Nephron (organoid): ENCODE data around the gene SNX27.

ENCODE experiments used
- H3K27ac Mint-ChIP-seq, 3 experiments: 2 replicates each; pipeline ENCODE4 v1.8.0; 2020; ENCODE audit warnings: mixed read lengths in 3 of 3, mild to moderate bottlenecking in 2 of 3, moderate library complexity in 1 of 3
- H3K27me3 Mint-ChIP-seq: 2 replicates; pipeline ENCODE4 v1.8.0; 2021; ENCODE audit warnings: low read depth, mild to moderate bottlenecking, moderate library complexity, mixed read lengths
- H3K36me3 Mint-ChIP-seq: 2 replicates; pipeline ENCODE4 v1.8.0; 2020; ENCODE audit warnings: low read depth, mixed read lengths
- H3K4me1 Mint-ChIP-seq: 2 replicates; pipeline ENCODE4 v1.8.0; 2020; ENCODE audit warnings: mixed read lengths
- H3K4me3 Mint-ChIP-seq, 3 experiments: 2 replicates each; pipeline ENCODE4 v1.8.0; 2020; ENCODE audit warnings: mild to moderate bottlenecking in 3 of 3, mixed read lengths in 3 of 3, moderate library complexity in 2 of 3
- H3K9me3 Mint-ChIP-seq: 2 replicates; pipeline ENCODE4 v1.8.0; 2020; ENCODE audit warnings: mixed read lengths
- TF ChIP-seq, protein P1 (sequence below), 3 experiments: fragments of 200-600 bp; sonication (generic); IDR thresholded peaks; one replicate each; pipeline ENCODE4 v1.5.0; 2021; ENCODE audit warnings: antibody characterized with exemption in 3 of 3; ENCODE audit not compliant: unreplicated experiment in 3 of 3

SNX27 gene

GRCh38 chr1:151703813-151704212 lies 92.0 kb downstream of the SNX27 start:
- H3K4me1 Mint-ChIP-seq: no peaks in the 10 kb centered on the region
- H3K9me3 Mint-ChIP-seq: no peaks in the 10 kb centered on the region
- TF ChIP-seq, protein P1, sequence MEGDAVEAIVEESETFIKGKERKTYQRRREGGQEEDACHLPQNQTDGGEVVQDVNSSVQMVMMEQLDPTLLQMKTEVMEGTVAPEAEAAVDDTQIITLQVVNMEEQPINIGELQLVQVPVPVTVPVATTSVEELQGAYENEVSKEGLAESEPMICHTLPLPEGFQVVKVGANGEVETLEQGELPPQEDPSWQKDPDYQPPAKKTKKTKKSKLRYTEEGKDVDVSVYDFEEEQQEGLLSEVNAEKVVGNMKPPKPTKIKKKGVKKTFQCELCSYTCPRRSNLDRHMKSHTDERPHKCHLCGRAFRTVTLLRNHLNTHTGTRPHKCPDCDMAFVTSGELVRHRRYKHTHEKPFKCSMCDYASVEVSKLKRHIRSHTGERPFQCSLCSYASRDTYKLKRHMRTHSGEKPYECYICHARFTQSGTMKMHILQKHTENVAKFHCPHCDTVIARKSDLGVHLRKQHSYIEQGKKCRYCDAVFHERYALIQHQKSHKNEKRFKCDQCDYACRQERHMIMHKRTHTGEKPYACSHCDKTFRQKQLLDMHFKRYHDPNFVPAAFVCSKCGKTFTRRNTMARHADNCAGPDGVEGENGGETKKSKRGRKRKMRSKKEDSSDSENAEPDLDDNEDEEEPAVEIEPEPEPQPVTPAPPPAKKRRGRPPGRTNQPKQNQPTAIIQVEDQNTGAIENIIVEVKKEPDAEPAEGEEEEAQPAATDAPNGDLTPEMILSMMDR (IDR thresholded peaks at IDR 0.05; ENCODE audit: unreplicated experiment in 3 of 3): no peak
- H3K36me3 Mint-ChIP-seq: peaks cover 20% of the 10 kb centered on the region
- H3K27ac Mint-ChIP-seq: no peak overlapping the region
- H3K27me3 Mint-ChIP-seq: no peaks in the 10 kb centered on the region
- no peak overlapping the region for H3K4me3 Mint-ChIP-seq

DNA sequence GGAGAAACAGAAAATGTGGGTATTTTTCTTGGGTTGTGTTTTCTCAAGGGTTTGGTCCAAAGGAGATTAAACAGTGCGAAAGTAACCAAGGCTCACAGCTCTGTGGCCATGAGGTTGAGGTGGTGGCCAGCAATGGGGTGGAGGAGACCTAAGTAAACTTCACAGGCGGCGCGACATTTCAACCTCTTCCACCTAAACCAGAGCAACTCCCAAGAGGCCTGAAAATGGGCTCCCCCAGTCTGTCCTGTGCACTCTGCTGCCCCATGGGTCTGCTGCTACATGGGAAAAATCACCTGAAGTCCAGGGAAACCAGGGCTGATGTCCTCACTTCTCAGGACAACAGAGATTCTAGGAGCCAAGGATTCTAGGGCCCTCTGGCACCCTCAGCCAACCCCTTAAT lies 92.4 kb downstream of the SNX27 start:
- Mint-ChIP-seq H3K4me3 (no peak overlapping the region), H3K27ac (no peak overlapping the region), H3K27me3 (no peaks in the 10 kb centered on the region), H3K36me3 (peaks cover 17% of the 10 kb centered on the region), H3K9me3 (no peaks in the 10 kb centered on the region), H3K4me1 (no peaks in the 10 kb centered on the region)
- TF ChIP-seq, protein P1 (IDR thresholded peaks at IDR 0.05; ENCODE audit: unreplicated experiment in 3 of 3): no peak

DNA sequence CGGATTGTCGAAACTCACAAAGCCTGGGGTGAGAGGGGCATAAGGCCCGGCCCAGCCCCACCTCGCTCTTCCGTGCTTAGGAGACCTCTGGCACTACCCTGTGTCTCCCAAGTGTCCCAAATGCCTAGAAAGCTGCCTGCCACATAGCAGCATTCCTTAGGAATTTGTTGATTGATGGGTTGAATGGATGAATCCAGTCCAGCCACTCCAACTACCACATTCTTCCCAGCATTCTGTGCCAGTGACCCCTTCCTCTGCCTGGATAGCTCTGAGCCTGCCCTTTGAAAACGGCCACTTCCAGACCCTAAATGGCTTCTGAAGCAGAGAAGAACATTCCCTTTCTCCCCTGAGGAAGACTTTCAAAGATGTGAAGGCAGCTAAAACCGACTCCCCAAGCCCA lies 93.3 kb downstream of the SNX27 start:
- Mint-ChIP-seq H3K4me1 (no peaks in the 10 kb centered on the region), H3K9me3 (no peaks in the 10 kb centered on the region), H3K36me3 (peaks cover 8% of the 10 kb centered on the region), H3K4me3 (no peak overlapping the region), H3K27ac (no peak overlapping the region), H3K27me3 (no peaks in the 10 kb centered on the region)
- TF ChIP-seq, protein P1 (IDR thresholded peaks at IDR 0.05; ENCODE audit: unreplicated experiment in 3 of 3): no peak

DNA sequence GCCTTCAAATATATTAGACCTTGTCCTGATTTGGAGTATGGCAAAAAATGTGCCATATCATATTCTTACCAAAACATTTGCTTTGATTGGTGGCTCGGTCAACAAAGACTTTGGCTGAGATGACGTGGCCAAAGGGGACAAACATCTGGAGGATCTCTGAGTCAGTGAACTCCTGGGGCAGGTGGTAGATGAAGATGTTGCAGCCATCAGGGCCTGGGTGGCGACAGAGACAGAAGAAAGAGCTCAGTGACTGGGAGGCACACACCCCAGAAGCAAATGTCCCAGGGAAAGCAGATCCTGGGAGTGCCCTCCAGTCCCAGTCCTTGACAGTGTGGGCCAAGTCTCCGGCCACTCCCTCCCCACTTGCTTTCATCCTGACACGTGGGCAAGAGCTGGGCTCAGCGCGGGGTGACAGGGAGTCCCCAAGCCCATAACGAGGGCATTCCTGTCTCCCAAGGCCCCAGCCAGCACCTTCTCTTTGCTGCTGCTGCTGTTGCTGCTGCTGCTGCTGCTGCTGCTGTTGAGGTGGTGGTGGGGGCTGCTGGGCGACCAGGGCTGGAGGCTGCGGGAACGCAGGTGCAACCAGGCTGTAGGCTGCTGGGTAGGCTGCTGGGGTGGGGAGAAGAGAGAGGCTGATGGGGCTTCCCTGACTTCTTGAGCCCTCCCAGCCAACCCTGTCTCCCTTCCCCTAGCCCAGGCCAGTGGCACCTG lies 94.1 kb downstream of the SNX27 start:
- no peak overlapping the region for H3K4me3 Mint-ChIP-seq
- no peaks in the 10 kb centered on the region for H3K27me3 Mint-ChIP-seq
- TF ChIP-seq, protein P1 (IDR thresholded peaks at IDR 0.05; ENCODE audit: unreplicated experiment in 3 of 3): no peak
- H3K9me3 Mint-ChIP-seq: no peaks in the 10 kb centered on the region
- H3K27ac Mint-ChIP-seq: no peak overlapping the region
- H3K4me1 Mint-ChIP-seq: no peaks in the 10 kb centered on the region
- peaks cover 2% of the 10 kb centered on the region for H3K36me3 Mint-ChIP-seq

DNA sequence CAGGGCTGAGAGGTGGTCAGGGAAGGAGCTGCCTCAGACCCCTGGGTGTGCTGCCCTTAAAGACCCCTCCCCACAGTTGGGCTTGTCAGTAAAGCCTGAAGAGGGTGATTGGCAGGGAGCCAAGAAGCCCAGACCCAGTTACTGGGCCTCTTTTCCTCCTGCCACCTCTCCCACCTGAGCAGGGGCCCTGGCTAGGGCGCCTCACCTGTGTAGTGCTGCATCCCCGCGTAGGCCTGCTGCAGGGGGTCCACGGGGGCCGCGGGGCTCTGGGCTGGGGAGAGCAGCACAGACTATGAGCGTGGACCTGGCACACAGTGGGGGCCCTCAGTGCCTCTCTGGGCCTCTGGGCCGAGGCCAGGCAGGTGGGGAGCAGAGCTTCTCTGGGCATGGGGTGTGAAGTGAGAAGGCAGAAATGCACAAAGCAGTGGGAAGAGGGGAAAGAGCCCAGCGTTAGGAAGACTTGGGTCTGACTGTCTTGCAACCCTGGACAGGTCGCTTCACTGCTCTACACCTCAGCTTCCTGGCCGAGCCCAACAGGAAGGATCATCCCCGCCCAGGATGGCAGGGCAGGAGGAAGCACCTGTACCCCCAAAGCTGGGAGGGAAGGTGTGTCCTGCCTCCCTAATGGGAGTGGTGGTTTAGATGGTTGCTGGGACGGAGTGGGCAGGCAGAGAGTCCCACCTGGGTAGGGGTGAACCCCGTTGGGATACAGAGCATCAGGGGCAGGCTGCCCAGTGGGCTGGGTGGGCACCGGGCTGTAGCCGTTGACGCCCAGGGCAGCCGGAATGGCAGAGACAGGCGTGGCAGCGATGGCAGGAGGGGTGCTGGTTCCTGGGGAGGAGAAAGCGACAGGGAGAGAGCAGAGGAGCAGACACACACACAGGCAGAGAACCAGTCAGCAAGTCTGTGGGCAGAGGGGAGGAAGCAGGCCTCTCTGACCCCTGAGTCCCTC lies 94.9 kb downstream of the SNX27 start:
- Mint-ChIP-seq H3K27me3 (no peaks in the 10 kb centered on the region), H3K4me1 (no peaks in the 10 kb centered on the region), H3K9me3 (no peaks in the 10 kb centered on the region), H3K36me3 (no peaks in the 10 kb centered on the region), H3K4me3 (no peak overlapping the region), H3K27ac (no peak overlapping the region)
- TF ChIP-seq, protein P1 (IDR thresholded peaks at IDR 0.05; ENCODE audit: unreplicated experiment in 3 of 3): no peak
